Measurements from ENCODE around the gene ARHGAP25.

ARHGAP25 gene

GRCh38 chr2:68774569-68775271 is 40.1 kb downstream of the ARHGAP25 start:
- H3K27me3 Mint-ChIP-seq (ENCODE audit: low read depth): peaks cover 3% of the 10 kb centered on the region
- H3K4me3 Mint-ChIP-seq: peak overlapping the region in 2 of 3 experiments; percentile 59 to 61
- H3K4me1 Mint-ChIP-seq: peaks cover 50% of the 10 kb centered on the region
- TF ChIP-seq CTCF (IDR thresholded peaks at IDR 0.05; ENCODE audit: unreplicated experiment in 3 of 3): no peak
- H3K36me3 Mint-ChIP-seq (ENCODE audit: low read depth): no peaks in the 10 kb centered on the region
- peak overlapping the region; percentile 58 to 74 (median 66) for H3K27ac Mint-ChIP-seq
- no peaks in the 10 kb centered on the region for H3K9me3 Mint-ChIP-seq

- peak overlapping the region in 2 of 3 experiments; percentile 59 to 61 for H3K4me3 Mint-ChIP-seq
- peaks cover 46% of the 10 kb centered on the region for H3K4me1 Mint-ChIP-seq
- H3K36me3 Mint-ChIP-seq (ENCODE audit: low read depth): no peaks in the 10 kb centered on the region
- no peak for TF ChIP-seq CTCF (IDR thresholded peaks at IDR 0.05; ENCODE audit: unreplicated experiment in 3 of 3)
- H3K27ac Mint-ChIP-seq: peak overlapping the region in 2 of 3 experiments; percentile 40 to 66
- H3K9me3 Mint-ChIP-seq: no peaks in the 10 kb centered on the region
- H3K27me3 Mint-ChIP-seq (ENCODE audit: low read depth): no peaks in the 10 kb centered on the region
Observed at GRCh38 chr2:68775272-68775842, 40.7 kb downstream of the ARHGAP25 start.

GRCh38 chr2:68776124-68776523 is 41.5 kb downstream of the ARHGAP25 start:
- H3K4me3 Mint-ChIP-seq: peak overlapping the region in 2 of 3 experiments; percentile 2 to 44
- H3K36me3 Mint-ChIP-seq (ENCODE audit: low read depth): no peaks in the 10 kb centered on the region
- peaks cover 39% of the 10 kb centered on the region for H3K4me1 Mint-ChIP-seq
- no peak for TF ChIP-seq CTCF (IDR thresholded peaks at IDR 0.05; ENCODE audit: unreplicated experiment in 3 of 3)
- no peaks in the 10 kb centered on the region for H3K9me3 Mint-ChIP-seq
- H3K27ac Mint-ChIP-seq: peak overlapping the region in 1 of 3 experiments; percentile 14
- no peaks in the 10 kb centered on the region for H3K27me3 Mint-ChIP-seq (ENCODE audit: low read depth)

DNA sequence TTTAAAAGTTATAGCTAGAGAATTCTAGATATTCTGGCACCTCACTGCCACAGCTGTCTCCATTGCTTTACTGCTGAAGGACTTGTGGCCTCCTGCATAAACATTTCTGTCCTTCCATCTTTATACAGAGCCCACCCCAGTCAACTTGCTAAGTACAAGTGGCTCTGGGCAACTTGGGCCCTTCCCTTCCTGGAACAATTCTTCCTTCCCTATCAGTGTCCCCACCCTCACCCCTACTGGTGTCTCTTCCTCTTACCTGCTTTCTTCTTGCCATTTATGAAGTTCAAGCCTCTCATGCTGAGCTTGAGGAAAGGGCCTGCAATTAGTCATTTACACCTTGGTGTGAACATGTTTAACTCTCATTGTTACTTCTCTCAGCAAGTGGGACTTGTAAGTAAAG is 45.0 kb downstream of the ARHGAP25 start:
- Mint-ChIP-seq H3K4me1 (peaks cover 15% of the 10 kb centered on the region), H3K27ac (peak overlapping the region in 1 of 3 experiments; percentile 5), H3K9me3 (no peaks in the 10 kb centered on the region), H3K4me3 (no peak overlapping the region), H3K36me3 (ENCODE audit: low read depth) (no peaks in the 10 kb centered on the region), H3K27me3 (ENCODE audit: low read depth) (no peaks in the 10 kb centered on the region)
- no peak for TF ChIP-seq CTCF (IDR thresholded peaks at IDR 0.05; ENCODE audit: unreplicated experiment in 3 of 3)

DNA sequence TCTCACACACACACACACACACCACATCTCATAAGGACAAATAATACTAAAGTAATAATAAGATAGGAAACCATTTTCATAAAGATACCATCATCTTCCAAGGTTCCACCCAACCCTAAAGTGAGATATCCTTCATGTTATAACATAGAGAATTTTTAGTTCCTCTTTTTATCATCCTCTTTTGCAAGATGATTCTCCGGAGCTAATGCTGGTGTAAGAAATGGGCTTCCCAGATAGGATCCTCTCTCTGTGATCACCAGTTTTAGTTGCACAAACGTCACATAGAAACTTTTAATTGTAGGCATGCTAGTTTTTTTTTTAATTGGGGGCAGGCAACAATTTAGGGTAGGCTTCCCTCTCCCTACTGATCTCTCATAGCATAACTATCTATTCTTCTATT is 49.6 kb downstream of the ARHGAP25 start:
- no peak for TF ChIP-seq CTCF (IDR thresholded peaks at IDR 0.05; ENCODE audit: unreplicated experiment in 3 of 3)
- peaks cover 5% of the 10 kb centered on the region for H3K4me1 Mint-ChIP-seq
- H3K27me3 Mint-ChIP-seq (ENCODE audit: low read depth): no peaks in the 10 kb centered on the region
- H3K9me3 Mint-ChIP-seq: no peaks in the 10 kb centered on the region
- H3K4me3 Mint-ChIP-seq: no peak overlapping the region
- no peaks in the 10 kb centered on the region for H3K36me3 Mint-ChIP-seq (ENCODE audit: low read depth)
- no peak overlapping the region for H3K27ac Mint-ChIP-seq

DNA sequence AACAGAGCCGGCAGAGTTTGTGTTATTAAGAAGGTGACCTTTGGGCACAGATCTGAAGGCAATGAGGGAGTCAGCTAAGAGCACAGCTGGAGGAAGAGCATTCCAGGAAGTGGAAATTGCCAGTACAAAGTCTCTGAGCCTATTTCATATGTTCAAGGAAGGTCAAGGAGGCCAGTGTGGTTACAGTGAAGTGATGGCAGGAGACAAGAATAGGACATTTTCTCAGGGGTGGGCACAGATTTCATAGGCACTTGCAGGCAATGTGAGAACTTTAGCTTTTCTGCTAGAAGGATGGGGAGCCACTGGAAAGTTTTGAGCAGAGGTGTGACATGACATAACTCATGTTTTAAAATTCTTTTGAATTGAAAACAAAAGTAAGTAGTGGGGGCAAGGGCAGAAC is 50.3 kb downstream of the ARHGAP25 start:
- Mint-ChIP-seq H3K36me3 (ENCODE audit: low read depth) (no peaks in the 10 kb centered on the region), H3K4me1 (peaks cover under 1% of the 10 kb centered on the region), H3K4me3 (no peak overlapping the region)

More for the DNA sequence above, 50.3 kb downstream of the ARHGAP25 start:
- TF ChIP-seq CTCF (IDR thresholded peaks at IDR 0.05; ENCODE audit: unreplicated experiment in 3 of 3): no peak
- Mint-ChIP-seq H3K27ac (no peak overlapping the region), H3K9me3 (no peaks in the 10 kb centered on the region), H3K27me3 (ENCODE audit: low read depth) (no peaks in the 10 kb centered on the region)
